Esophagus mucosa (tissue), 1 donor: ENCODE data around the gene PASD1. TPM values are rescaled to one million over a fixed set of nuclear protein-coding genes. Genes with fewer than 3 reads are reported as not detected.
A peak's percentile ranks its signal among the peaks of the same experiment; 100 is the strongest.
"Not testable (repeated sequence)": the region's sequence is repeated elsewhere in the genome, so short reads cannot be mapped to it uniquely, and the experiment has no call there.

Experiments
- ATAC-seq: fragments of 200-7000 bp; cut with Tn5 transposase; one replicate; pipeline ENCODE4 v1.9.1; 2020
- total RNA-seq: library from RNA; stranded (reverse); gene quantifications from one replicate; pipeline ENCODE4 v1.2.4, GENCODE V29; 2023
- donor health status: DM: yes; HTN: yes; CAD: no.

The PASD1 gene
- total RNA-seq, 1 donor from 2014 or later = not detected

- ATAC-seq = no peak
Measured at GRCh38 chrX:151621422-151621821, 57.9 kb downstream of the PASD1 start.

GRCh38 chrX:151624677-151625076, 61.2 kb downstream of the PASD1 start:
- no peak for ATAC-seq

- no peak for ATAC-seq
Measured at GRCh38 chrX:151631822-151632221, 68.3 kb downstream of the PASD1 start.

GRCh38 chrX:151633157-151633556, 69.7 kb downstream of the PASD1 start:
- ATAC-seq = no peak

- ATAC-seq = no peak
Measured at GRCh38 chrX:151634937-151635336, 71.5 kb downstream of the PASD1 start.

- ATAC-seq = no peak
Measured at GRCh38 chrX:151641564-151641963, 78.1 kb downstream of the PASD1 start.

GRCh38 chrX:151675121-151675746, 111.8 kb downstream of the PASD1 start:
- no peak for ATAC-seq

- ATAC-seq = no peak
Measured at GRCh38 chrX:151676196-151676595, 112.7 kb downstream of the PASD1 start.

- no peak for ATAC-seq
Measured at GRCh38 chrX:151679798-151680402, 116.4 kb downstream of the PASD1 start.

GRCh38 chrX:151680805-151681204, 117.3 kb downstream of the PASD1 start:
- peak; percentile 87 for ATAC-seq

GRCh38 chrX:151687635-151688034, 124.2 kb downstream of the PASD1 start:
- no peak for ATAC-seq

GRCh38 chrX:151688695-151689094, 125.2 kb downstream of the PASD1 start:
- ATAC-seq = no peak

- ATAC-seq = no peak
Measured at GRCh38 chrX:151692825-151693224, 129.3 kb downstream of the PASD1 start.

GRCh38 chrX:151694121-151694520, 130.6 kb downstream of the PASD1 start:
- no peak for ATAC-seq

GRCh38 chrX:151694661-151695582, 131.4 kb downstream of the PASD1 start, which contains the start of gene PRRG3:
Gene PRRG3, plus strand, starts transcription at chrX:151695458. Its CDS starts 3,357 bp downstream, at chrX:151698815.
- ATAC-seq = no peak

GRCh38 chrX:151695583-151696340, 132.3 kb downstream of the PASD1 start:
- ATAC-seq = no peak

GRCh38 chrX:151697082-151697481, 133.6 kb downstream of the PASD1 start:
- not testable (repeated sequence) for ATAC-seq

GRCh38 chrX:151697522-151697921, 134.0 kb downstream of the PASD1 start:
- ATAC-seq = no peak

- ATAC-seq = no peak
Measured at GRCh38 chrX:151698485-151698884, 135.0 kb downstream of the PASD1 start.

GRCh38 chrX:151699746-151700145, 136.3 kb downstream of the PASD1 start:
- ATAC-seq = no peak

- peak; percentile 19 for ATAC-seq
Measured at GRCh38 chrX:151700581-151700980, 137.1 kb downstream of the PASD1 start.

GRCh38 chrX:151701071-151701470, 137.6 kb downstream of the PASD1 start:
- ATAC-seq = no peak

- ATAC-seq = no peak
Measured at GRCh38 chrX:151701531-151701930, 138.1 kb downstream of the PASD1 start.
